GM10847 (cell line): ENCODE measurements around the gene KMO.

ENCODE experiments used
- POLR2A ChIP-seq: IDR thresholded peaks from 2 replicates; pipeline ENCODE4 v1.6.1; 2011; ENCODE audit not compliant: insufficient read length; ENCODE audit errors: extremely low read depth

Gene KMO

GRCh38 chr1:241624935-241625334 is 92.8 kb downstream of the KMO start:
- TF ChIP-seq POLR2A = no peak

GRCh38 chr1:241627453-241628259 is 95.5 kb downstream of the KMO start:
- no peak for TF ChIP-seq POLR2A

- no peak for TF ChIP-seq POLR2A
These were observed 97.8 kb downstream of the KMO start for GRCh38 chr1:241630005-241630404.

GRCh38 chr1:241630476-241630875 is 98.3 kb downstream of the KMO start:
- no peak for TF ChIP-seq POLR2A

- no peak for TF ChIP-seq POLR2A
These were observed 98.7 kb downstream of the KMO start for GRCh38 chr1:241630899-241631298.

GRCh38 chr1:241631674-241632073 is 99.5 kb downstream of the KMO start:
- no peak for TF ChIP-seq POLR2A

GRCh38 chr1:241632987-241633386 is 100.8 kb downstream of the KMO start:
- TF ChIP-seq POLR2A = no peak

- TF ChIP-seq POLR2A = no peak
These were observed 103.5 kb downstream of the KMO start for GRCh38 chr1:241635556-241636152.

- TF ChIP-seq POLR2A = no peak
These were observed 104.1 kb downstream of the KMO start for GRCh38 chr1:241636291-241636690.

GRCh38 chr1:241637046-241637590 is 104.9 kb downstream of the KMO start:
- TF ChIP-seq POLR2A = no peak

GRCh38 chr1:241637604-241638003 is 105.4 kb downstream of the KMO start:
- TF ChIP-seq POLR2A = no peak

GRCh38 chr1:241638099-241638682 is 106.0 kb downstream of the KMO start:
- TF ChIP-seq POLR2A = no peak

GRCh38 chr1:241638909-241639622 is 106.9 kb downstream of the KMO start:
- no peak for TF ChIP-seq POLR2A

GRCh38 chr1:241639623-241640148 is 107.5 kb downstream of the KMO start:
- no peak for TF ChIP-seq POLR2A

- TF ChIP-seq POLR2A = peak; percentile 82
These were observed 108.1 kb downstream of the KMO start, which contains the start of the genes CHML and OPN3 for GRCh38 chr1:241640149-241640866. TSS of gene CHML (minus strand) at chr1:241640369. CDS start at chr1:241635766, 4,603 bp downstream. TSS of gene OPN3 (minus strand) at chr1:241640369. CDS start at chr1:241640254, 115 bp downstream.
